Esophagus muscularis mucosa (tissue), 4 donors: Measurements from ENCODE around the gene FRRS1. TPM values are rescaled to one million over a fixed set of nuclear protein-coding genes. Genes with fewer than 3 reads are reported as not detected.

ENCODE experiments used
- DNase-seq: peaks from one replicate; pipeline ENCODE4 v3.0.0-alpha.2; 2017; ENCODE audit errors: extremely low spot score
- H3K27ac ChIP-seq, 4 donors: fragments of 200-600 bp; sonication (generic); replicated peaks in 1 of 4; 1 replicate in 3 of 4; 2 replicates in 1 of 4; pipeline ENCODE4 v1.5.1; 2016 to 2019; ENCODE audit warnings: mild to moderate bottlenecking in 1 of 4
- H3K27me3 ChIP-seq, 4 donors: fragments of 200-600 bp; sonication (generic); one replicate each; pipeline versions ENCODE4 v1.5.1 to v1.6.0; 2016 to 2019
- H3K36me3 ChIP-seq, 4 donors: fragments of 200-600 bp; sonication (generic); one replicate each; pipeline ENCODE4 v1.5.1; 2016 to 2019
- H3K4me1 ChIP-seq, 4 donors: fragments of 200-600 bp; sonication (generic); one replicate each; pipeline ENCODE4 v1.5.1; 2016 to 2019
- H3K4me3 ChIP-seq, 4 donors: fragments of 200-600 bp; sonication (generic); 1 replicate in 2 of 4; 2 replicates in 2 of 4; pipeline ENCODE4 v1.5.1; 2016 to 2019; ENCODE audit warnings: mild to moderate bottlenecking in 4 of 4, moderate library complexity in 1 of 4
- H3K9me3 ChIP-seq, 4 donors: fragments of 200-600 bp; sonication (generic); 1 replicate in 3 of 4; 2 replicates in 1 of 4; pipeline ENCODE4 v1.5.1; 2016 to 2019
- CTCF ChIP-seq, 3 experiments: fragments of 200-600 bp in 2 of 3; fragments of 450-650 bp in 1 of 3; sonication (generic) in 2 of 3; IDR thresholded peaks; one replicate each; pipeline ENCODE4 v1.5.1; 2017 to 2019; ENCODE audit warnings: antibody characterized with exemption in 3 of 3, mild to moderate bottlenecking in 2 of 3, moderate library complexity in 1 of 3
- EP300 ChIP-seq: sonication (generic); formaldehyde crosslinking; IDR thresholded peaks from one replicate; pipeline ENCODE4 v1.6.1; 2017; ENCODE audit warnings: antibody characterized with exemption
- POLR2A ChIP-seq: fragments of 450-650 bp; IDR thresholded peaks from one replicate; pipeline ENCODE4 v1.6.1; 2017; ENCODE audit warnings: antibody characterized with exemption, moderate library complexity, mild to moderate bottlenecking, low read depth
- POLR2AphosphoS5 ChIP-seq, 2 donors: sonication (generic); formaldehyde crosslinking; IDR thresholded peaks; one replicate each; pipeline ENCODE4 v1.6.1; 2017; ENCODE audit warnings: antibody characterized with exemption in 2 of 2
- WGBS: methylation state at CpG from one replicate; pipeline ENCODE4 v1.1.5; 2018; 5-methylcytosine and 5-hydroxymethylcytosine counted together
- intact Hi-C: fragments of 100-400 bp; cut with DNase I; formaldehyde crosslinking; loops from one replicate; pipeline ENCODE4 v1.15.1; 2023
- total RNA-seq, 4 donors: library from RNA; depleted of rRNA; stranded (reverse); fragments of >200 nt; gene quantifications; one replicate each; pipeline versions ENCODE4 v1.1.0 to v1.2.1, GENCODE V29; 2016

The FRRS1 gene
- total RNA-seq, 4 donors from 2014 or later: 3.0 to 5.0 (median 3.2) TPM

- Histone ChIP-seq H3K9me3 (no peaks in the 10 kb centered on the region), H3K4me1 (peaks cover 16 to 47% (median 26%) of the 10 kb centered on the region in 4 donors), H3K27ac (peak overlapping the region; percentile 24 to 59 (median 53)), H3K27me3 (no peaks in the 10 kb centered on the region), H3K36me3 (peaks cover 0 to 80% (median 22%) of the 10 kb centered on the region in 4 donors), H3K4me3 (no peak overlapping the region)
- TF ChIP-seq CTCF (IDR thresholded peaks at IDR 0.05): peak; percentile 55 to 57 (median 55)
- no peak for TF ChIP-seq POLR2A
- TF ChIP-seq POLR2AphosphoS5 (IDR thresholded peaks at IDR 0.05): peak; percentile 57
- TF ChIP-seq EP300: no peak
- intact Hi-C loops: loop anchor here (5.0 to 10.0 kb wide), 3 partner anchors 38 to 203 kb away; partner anchors contain the start of gene PALMD
- WGBS: 10% methylated on average over 6 of the region's 6 CpGs
- DNase-seq: peak; percentile 93
These were observed 80.8 kb downstream of the FRRS1 start for GRCh38 chr1:99685516-99686180.

GRCh38 chr1:99682291-99682751 lies 84.1 kb downstream of the FRRS1 start:
- H3K27me3 ChIP-seq: no peaks in the 10 kb centered on the region
- 77% methylated on average over 4 of the region's 4 CpGs for WGBS
- intact Hi-C loops: loop anchor here (10.0 kb wide), 1 partner anchor 78 kb away; no protein-coding TSS in a partner anchor
- peaks cover 16 to 67% (median 26%) of the 10 kb centered on the region in 4 donors for H3K4me1 ChIP-seq
- H3K27ac ChIP-seq: no peak overlapping the region
- no peaks in the 10 kb centered on the region for H3K9me3 ChIP-seq
- no peak for DNase-seq
- H3K4me3 ChIP-seq: no peak overlapping the region
- peaks cover 0 to 81% (median 12%) of the 10 kb centered on the region in 4 donors for H3K36me3 ChIP-seq
- TF ChIP-seq POLR2AphosphoS5 (IDR thresholded peaks at IDR 0.05) (no peak), EP300 (no peak), CTCF (IDR thresholded peaks at IDR 0.05) (no peak), POLR2A (no peak)

- Histone ChIP-seq H3K4me3 (no peak overlapping the region), H3K4me1 (peaks cover 16 to 74% (median 26%) of the 10 kb centered on the region in 4 donors), H3K27ac (no peak overlapping the region), H3K27me3 (no peaks in the 10 kb centered on the region), H3K9me3 (no peaks in the 10 kb centered on the region), H3K36me3 (peaks cover 0 to 80% (median 13%) of the 10 kb centered on the region in 4 donors)
- intact Hi-C loops: loop anchor here (10.0 kb wide), 1 partner anchor 77 kb away; no protein-coding TSS in a partner anchor
- TF ChIP-seq CTCF (IDR thresholded peaks at IDR 0.05): no peak
- 88% methylated on average over 3 of the region's 3 CpGs for WGBS
- DNase-seq: no peak
These were observed 84.9 kb downstream of the FRRS1 start for GRCh38 chr1:99681583-99681982.

GRCh38 chr1:99680270-99680669 lies 86.2 kb downstream of the FRRS1 start:
- Histone ChIP-seq H3K27me3 (no peaks in the 10 kb centered on the region), H3K27ac (no peak overlapping the region), H3K36me3 (peaks cover 0 to 86% (median 13%) of the 10 kb centered on the region in 4 donors), H3K4me3 (no peak overlapping the region), H3K9me3 (no peaks in the 10 kb centered on the region), H3K4me1 (peaks cover 8 to 75% (median 21%) of the 10 kb centered on the region in 4 donors)
- intact Hi-C loops: loop anchor here (10.0 kb wide), 1 partner anchor 75 kb away; no protein-coding TSS in a partner anchor
- 82% methylated on average over 1 of the region's 1 CpG for WGBS
- no peak for TF ChIP-seq CTCF (IDR thresholded peaks at IDR 0.05)
- TF ChIP-seq POLR2AphosphoS5 (IDR thresholded peaks at IDR 0.05): no peak
- TF ChIP-seq POLR2A: no peak
- no peak for DNase-seq
